COLO829 (cell line): Measurements from ENCODE around the gene POU6F2.

Experiments
- DNase-seq: peaks from one replicate; pipeline ENCODE4 v3.0.0; 2012; ENCODE audit warnings: low spot score

Gene POU6F2

DNA sequence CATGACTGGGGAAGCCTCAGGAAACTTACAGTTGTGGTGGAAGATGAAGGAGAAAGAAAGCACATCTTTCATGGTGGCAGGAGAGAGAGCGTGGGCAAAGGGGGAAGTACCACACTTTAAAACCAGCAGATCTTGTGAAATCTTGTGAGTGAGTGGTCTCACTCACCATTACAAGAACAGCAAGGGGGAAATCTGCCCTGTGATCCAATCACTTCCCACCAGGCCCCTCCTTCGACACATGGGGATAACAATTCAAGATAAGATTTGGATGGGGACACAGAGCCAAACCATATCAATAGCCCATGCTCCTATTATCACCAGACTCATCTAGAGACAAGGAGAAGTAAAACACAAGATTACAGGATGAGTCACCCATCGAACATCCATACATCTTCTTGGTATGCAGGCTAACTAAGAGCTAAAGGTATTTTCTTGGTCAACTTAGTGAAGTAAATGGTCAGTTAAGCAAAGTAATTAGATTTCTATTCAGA is 533.2 kb downstream of the POU6F2 start:
- no peak for DNase-seq

DNA sequence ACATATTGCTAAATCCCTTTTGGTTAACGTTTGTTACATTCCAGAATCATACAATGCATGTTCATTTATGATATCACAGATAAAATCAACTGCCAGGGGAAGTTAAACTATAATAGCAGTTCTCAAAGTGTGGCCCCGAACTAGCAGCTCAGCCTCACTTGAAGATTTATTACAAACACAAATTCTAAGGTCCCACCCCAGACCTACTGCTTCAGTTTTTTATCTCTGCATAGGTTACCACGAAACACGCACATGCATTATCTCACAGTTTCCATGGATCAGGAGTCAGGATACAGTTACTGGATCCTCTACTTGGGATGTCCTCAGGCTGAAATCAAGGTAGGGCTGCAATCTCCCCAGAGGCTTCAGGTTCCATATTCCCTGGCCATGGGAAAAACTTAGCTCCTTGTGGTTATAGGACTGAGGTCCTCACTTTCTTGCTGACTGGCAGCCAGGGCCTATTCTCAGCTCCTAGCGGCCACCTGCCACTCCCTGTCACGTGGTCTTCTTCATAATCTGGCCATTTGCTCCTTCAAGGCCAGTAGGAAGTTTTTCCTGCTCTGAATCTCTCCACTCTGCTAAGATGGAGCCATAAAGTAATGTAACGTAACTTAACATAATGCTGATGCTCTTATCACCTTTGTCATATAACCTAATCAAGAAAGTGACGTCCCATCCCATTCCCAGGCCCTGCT is 538.0 kb downstream of the POU6F2 start:
- no peak for DNase-seq

DNA sequence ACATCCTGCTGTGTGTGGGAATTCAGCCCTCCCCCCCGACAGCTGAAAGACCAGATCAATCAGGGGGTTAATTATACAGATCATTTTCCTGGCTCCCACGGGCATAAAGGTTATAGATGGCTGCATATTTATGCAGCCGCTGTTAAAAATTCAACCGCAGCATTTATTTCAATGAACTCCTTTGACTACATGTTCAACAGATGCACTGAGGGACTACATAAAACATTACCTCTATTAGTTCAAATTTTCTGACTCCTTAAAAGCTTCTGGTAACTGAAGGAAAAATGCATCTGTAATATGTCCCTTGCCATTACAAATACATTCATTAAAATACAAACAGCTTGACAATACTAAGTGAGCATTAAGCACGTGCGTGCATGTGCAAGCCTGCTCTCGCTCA is 538.8 kb downstream of the POU6F2 start:
- no peak for DNase-seq

DNA sequence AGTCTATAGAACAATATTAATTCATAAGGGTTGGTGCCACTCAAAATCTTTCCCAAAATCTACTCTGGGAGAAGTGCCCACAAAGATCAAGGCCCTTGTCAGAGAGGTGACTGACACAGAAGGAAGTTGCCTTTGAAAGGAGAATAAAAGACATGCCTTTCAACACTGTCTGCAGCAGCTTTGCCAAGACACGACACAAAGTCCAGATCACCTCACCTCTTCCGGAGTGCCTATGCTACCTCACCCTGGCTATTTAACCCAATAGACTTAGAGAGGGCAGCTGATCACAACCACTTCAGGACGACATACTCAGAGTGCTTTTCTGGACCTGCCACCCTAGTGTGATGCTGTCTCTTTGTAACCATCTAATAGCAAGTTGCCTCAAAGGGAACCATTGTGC is 539.5 kb downstream of the POU6F2 start:
- DNase-seq = no peak
